HS-5 (cell line): ENCODE results near the gene COX8A.
"Not testable (repeated sequence)": the region's sequence is repeated elsewhere in the genome, so short reads cannot be mapped to it uniquely, and the experiment has no call there.

ENCODE experiments used
- DNase-seq: peaks from one replicate; pipeline ENCODE4 v3.0.0-alpha.2; 2012; ENCODE audit warnings: low read depth

The COX8A gene

GRCh38 chr11:63974259-63975143 lies at the start of gene COX8A:
COX8A (plus strand) TSS chr11:63974620; CDS start chr11:63974681, 61 bp downstream.
- peak; percentile 99 for DNase-seq

DNA sequence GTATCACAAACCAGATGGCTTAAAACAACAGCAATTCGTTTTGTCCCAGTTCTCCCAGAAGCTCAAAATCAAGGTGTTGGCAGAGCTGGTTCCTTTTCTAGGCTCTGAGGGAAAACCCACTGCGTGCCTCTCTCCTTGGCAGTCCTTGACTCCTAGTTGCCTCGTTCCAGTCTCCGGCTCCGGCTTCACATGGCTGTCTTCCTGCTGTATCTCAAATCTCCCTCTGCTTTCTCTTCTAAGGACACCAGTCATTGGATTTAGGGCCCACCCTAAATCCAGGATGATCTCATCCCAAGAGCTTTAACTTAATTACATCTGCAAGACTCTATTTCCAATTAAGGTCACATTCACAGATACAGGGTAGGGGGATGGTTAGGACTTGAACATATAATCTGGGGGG lies 44.8 kb upstream of the COX8A start:
- DNase-seq = no peak

DNA sequence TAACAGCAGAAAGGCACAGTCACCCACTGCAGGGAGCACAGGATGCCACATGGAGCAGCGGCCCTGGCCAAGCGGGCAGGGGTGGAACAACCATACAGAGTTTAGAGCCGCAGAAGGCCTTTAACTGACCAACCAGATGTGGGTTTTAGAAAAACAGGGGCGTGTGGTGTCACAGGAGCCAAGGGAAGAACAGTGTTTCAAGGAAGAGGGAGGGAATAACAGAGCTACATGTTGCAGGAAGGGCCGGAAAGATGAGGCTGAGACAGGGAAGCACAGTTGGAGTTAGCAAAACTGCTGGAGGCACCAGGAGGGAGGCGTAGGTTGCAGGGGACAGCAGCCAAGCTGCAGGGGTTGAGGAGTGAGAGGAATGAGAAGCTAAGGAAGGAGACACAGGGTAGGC lies 43.4 kb upstream of the COX8A start:
- DNase-seq = no peak

DNA sequence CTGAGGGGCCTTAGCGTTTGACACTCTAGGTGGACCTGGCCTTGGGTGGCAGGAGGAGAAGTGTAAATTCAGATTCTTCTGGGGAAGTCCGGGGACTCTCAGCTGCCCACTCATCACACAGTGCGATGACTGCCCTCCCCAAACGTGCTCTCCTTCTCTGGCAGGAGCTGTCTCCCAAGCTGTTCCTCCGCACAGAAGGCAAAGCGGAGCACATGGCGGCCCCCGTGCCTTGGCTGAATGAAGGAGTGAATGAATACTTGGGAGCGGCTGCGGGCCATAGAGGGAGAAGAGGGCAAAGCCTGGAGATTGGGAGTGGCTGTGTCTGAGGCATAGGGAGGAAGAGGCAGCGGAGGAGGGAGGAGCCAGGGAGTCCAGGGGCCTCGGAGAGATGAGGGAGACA lies 42.5 kb upstream of the COX8A start:
- DNase-seq = no peak

- no peak for DNase-seq
Observed at GRCh38 chr11:63933459-63933858, 41.0 kb upstream of the COX8A start.

DNA sequence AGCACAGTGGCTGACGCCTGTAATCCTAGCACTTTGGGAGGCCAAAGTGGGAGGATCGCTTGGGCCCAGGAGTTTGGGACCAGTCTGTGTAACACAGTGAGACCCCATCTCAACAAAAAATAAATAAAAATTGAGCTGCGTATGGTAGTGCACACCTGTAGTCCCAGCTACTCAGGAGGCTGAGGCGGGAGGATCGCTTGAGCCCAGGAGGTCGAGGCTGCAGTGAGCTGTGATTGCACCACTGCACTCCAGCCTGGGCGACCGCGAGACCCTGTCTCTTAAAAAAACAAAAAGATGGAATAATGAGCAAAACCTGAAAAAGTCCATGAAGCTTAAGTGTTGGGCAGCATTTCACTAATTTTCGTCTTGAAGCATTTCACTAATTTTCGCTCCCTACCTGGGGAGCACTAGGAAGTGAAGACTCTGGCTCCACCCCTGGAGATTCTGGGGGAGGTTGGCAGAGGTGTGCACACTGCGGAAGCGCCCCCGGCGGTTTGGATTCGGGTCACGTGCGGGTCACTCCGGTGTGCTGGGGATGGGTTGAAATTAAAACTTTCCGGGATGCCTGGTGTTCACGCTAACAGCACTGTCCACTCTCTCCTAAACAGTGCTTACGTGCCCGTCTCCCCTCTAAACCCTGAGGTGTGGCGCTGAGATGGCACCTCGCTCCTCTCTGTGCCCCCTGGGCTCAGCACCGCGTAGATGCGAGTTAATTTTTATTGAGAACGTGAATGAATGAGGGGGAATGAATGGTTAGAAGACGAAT lies 36.5 kb upstream of the COX8A start:
- DNase-seq = no peak

DNA sequence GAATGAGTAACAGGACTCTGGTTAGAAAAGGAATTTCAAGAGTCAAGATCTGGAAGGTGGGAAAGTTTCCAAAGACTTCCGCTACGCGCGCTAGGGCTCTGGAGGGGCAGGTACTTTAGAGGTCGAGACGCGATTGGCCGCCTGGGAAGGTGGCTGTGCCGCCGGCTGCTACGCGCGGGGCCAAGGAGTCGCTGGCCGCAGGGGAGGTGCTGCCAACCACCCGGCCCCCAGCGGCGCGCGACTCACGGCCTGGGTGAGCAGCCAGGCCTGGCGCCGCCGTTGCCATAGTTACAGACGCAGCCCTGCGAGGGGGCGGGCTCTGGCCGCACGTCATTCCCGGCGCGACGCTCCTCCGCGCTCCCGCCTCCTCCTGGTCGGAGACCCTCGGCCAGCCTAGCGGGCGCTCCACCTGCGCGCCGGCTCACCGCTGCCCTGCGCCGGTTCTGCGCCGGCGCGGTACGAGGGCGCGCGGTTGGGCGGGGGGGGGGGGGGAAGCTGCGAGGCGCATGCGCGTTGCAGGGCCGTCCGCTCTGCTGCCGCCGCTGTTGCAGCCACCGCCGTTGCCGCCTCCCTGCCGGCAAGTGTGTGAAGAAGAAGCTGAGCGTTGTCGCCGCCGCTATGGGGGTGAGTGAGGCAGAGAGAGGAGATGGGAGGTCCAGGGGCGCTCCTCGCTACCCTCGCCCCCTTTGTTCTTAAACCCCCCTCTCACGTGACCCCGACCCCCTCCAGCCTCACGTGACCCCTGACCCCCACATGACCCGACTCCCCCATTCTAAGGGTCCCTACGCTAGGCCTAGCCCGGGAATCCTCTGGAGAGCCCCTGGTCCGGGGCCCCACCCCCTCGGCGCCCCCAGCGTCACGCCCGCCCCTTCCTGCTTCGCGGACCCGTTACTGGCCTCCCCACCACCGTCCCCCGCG lies 35.7 kb upstream of the COX8A start, which contains the start of gene NAA40:
Gene NAA40 (plus strand): TSS at position 524 of the 918 bp plus-strand sequence. CDS start 95 bp downstream, at position 619.
- DNase-seq = peak; percentile 87

- no peak for DNase-seq
Observed at GRCh38 chr11:63939397-63939891, 35.0 kb upstream of the COX8A start.

- no peak for DNase-seq
Observed at GRCh38 chr11:63940786-63941185, 33.6 kb upstream of the COX8A start.

DNA sequence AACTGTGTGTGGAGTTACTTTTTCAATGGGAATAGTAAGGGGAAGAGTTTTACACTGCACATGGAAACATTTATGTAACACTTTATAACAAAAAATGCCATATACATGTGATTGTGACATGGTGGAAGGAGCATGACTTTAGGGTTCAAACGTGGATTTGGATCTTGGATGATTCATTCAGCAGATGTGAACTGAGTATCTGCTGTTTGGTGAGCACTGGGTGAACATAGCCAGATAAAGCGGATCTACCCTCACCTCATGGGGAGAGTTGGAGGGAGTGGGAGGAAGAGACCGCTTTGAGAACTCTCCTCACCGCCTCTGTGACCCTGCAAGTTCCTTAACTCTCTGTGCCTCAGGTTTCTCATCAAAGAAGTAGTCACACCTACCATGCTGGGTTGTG lies 32.5 kb upstream of the COX8A start:
- no peak for DNase-seq

DNA sequence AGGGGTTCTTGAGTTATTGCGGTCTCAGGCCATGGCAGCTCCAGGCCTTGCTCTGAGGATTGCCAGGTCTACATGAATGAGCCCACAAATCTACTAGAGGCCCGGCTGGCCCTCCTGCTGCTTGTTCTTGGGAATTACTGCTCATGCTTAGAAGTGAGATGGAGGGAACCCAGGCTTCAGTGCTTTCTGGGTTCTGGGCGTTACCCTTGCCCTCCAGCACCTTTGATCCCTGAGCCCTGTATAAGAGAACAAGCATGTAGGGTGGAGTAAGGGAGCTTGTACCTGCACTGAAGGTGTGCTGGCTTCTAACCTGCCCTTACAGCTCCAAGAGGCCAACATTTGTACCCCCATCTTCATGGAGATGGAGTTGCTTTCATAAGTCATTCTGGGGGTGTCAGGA lies 31.6 kb upstream of the COX8A start:
- no peak for DNase-seq

DNA sequence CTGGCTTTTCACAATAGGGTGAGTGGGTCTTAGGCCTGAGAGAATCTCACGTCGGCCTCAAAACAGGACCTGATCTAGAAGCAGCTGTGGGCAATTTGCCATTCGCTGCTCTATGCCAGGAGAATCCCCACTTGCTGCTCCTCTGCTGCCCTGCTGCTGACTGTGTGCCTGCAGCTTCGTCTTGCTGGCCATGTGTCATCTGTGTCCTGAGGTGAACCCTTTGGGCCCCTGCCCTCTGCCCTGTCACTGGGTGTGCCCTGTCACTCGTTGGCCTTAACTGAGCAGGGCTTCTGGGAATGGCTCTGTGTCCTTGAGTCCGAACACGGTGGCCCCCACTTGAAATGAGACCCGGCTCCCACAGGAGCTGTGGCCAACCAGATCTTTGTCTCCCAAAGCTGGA lies 29.4 kb upstream of the COX8A start:
- no peak for DNase-seq

DNA sequence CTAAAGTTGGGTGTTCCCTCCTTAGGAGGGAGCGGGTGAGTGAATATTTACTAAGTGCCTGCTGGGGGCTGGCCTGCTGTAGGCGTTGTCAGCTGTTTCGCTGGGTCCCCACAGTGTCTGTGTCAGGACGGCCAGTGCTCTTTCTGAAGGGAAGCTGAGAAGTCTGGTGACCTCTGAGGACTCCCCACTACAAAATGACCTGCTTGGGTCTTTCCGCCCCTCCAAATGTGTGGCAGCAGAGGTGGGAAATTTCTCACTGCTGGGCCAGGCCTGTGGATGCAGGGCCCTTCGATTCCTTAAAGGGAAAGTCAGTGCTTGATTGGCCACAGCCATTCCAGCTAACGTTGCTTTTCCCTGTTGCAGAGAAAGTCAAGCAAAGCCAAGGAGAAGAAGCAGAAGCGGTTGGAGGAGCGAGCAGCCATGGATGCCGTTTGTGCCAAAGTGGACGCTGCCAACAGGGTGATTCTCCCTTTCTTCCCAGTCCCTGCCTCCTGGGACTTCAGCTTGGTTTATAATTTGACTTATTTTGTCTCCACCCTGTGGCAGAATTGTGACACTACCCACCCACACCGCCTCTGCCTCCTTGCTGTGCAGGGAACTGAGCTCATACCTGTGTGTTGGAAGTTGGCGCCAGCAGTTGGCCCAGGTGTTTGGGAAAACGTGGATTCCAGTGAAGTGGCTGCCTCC lies 28.8 kb upstream of the COX8A start:
- peak; percentile 29 for DNase-seq

- DNase-seq = no peak
Observed at GRCh38 chr11:63951779-63952536, 22.5 kb upstream of the COX8A start.

DNA sequence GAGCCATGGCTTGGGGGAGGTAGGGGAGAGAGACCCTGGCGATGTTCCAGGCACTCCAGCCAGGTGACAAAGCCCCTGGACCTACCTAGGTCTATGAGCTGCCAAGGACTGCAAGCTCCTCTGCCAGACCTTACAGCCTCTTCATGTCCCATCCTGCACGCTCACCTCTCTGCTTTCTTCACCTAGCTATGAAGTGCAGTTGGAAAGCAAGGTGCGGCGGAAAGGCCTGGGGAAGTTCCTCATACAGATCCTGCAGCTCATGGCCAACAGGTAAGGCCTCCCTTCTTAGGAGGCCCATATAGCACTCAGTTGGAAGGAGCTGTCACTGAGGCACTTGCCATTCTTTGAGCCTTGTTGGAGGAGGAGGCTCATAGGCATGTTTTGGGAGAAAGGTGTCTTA lies 21.9 kb upstream of the COX8A start:
- no peak for DNase-seq

DNA sequence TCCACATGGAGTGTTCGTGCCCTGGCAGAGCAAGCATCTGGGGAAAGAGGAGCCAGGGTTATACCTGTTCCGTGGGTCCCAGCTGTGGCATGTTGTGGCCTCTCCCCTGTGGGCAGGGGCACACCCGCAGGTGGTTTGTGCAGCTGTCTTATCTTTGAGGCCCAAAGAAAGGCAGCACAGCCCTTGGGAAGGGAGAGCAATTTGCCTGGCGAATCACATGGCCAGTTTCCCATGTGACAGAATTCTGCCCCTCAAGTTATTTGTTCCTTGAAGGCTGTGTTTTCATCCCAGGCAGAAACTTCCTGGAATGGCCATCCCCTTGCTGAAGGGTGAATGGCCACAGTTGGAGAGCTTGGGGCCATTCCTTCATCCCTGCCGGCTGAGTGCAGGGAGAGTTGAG lies 16.4 kb upstream of the COX8A start:
- DNase-seq = no peak

DNA sequence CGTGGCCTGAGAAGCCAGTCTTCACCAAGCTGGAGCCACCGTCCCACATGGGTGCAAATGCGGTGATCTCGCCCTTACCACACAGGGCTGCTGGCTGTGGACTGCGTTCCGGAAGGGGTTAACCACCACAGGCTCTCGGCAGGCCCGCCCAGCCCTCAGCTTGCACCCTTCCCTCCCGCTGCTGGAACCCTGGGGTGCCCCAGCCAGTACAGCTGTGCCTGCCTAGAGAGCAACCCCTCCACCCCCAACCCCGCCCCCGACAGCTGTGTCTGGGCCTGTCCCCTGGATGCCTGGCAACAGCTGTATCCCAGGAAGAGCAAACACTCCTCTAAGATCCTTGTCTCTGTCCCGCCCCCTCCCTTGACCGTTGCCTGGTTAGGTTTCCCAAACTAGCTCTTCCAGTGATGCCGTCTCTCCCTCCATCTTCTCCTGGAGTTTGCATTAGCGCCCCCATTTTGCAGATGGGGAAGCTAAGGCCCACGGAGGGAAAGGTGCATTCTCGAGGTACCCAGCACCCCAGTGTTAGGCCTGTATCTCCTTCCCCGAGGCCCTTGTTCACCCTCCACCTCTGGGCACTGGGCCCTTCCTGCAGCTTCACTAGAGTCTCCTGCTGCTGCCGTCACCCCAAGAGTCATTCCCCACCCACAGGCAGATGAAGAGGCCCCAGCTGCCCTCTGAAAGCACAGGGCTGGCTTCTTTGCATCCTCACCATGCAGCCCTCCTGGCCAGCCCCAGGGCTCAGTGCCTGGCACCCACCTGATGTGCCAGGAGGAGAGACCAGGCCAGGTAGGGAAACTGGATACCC lies 12.6 kb upstream of the COX8A start:
- DNase-seq = no peak

- DNase-seq = not testable (repeated sequence)
Observed at GRCh38 chr11:63963895-63964294, 10.5 kb upstream of the COX8A start.

DNA sequence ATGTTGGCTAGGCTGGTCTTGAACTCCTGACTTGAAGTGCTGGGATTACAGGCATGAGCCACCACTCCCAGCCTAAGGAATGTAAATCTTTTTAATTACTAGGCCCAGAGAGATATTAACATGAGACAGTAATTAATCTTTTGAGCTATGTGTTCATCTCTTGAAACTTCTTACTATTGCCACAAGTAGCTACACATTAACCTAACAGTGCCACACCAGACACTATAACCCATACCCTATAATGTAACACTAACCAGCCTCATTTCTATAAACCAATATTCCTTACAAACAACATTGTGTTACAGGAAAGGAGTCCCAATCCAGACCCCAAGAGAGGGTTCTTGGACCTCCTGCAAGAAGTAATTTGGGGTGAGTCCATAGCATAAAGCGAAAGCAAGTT lies 8.0 kb upstream of the COX8A start:
- no peak for DNase-seq

DNA sequence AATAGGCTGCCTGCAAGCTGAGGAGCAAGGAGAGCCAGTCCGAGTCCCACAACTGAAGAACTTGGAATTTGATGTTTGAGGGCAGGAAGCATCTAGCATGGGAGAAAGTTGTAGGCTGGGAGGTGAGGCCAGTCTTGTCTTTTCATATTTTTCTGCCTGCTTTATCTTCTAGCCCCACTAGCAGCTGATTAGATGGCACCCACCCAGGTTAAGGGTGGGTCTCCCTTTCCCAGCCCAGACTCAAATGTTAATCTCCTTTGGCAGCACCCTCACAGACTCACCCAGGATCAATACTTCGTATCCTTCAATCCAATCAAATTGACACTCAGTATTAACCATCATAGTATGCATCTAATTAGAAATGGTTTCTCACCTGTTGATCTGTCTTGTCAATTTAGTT lies 5.0 kb upstream of the COX8A start:
- no peak for DNase-seq
